GM19324 (cell line): ENCODE results near the gene AIMP2.
A peak's percentile ranks its signal among the peaks of the same experiment; 100 is the strongest.
"Not testable (repeated sequence)": the region's sequence is repeated elsewhere in the genome, so short reads cannot be mapped to it uniquely, and the experiment has no call there.

Experiments
- ATAC-seq: cut with Tn5 transposase; IDR thresholded peaks from one replicate; pipeline ENCODE4 v1.9.1; 2021; ENCODE audit warnings: mild to moderate bottlenecking, moderate library complexity; ENCODE audit not compliant: unreplicated experiment, low FRiP score

The AIMP2 gene

GRCh38 chr7:6026011-6026819 lies 17.1 kb downstream of the AIMP2 start:
- no peak for ATAC-seq

GRCh38 chr7:6026820-6027311 lies 17.8 kb downstream of the AIMP2 start:
- no peak for ATAC-seq

GRCh38 chr7:6027806-6028365 lies 18.8 kb downstream of the AIMP2 start:
- no peak for ATAC-seq

GRCh38 chr7:6028563-6028962 lies 19.5 kb downstream of the AIMP2 start:
- ATAC-seq = no peak

- ATAC-seq = no peak
Measured at GRCh38 chr7:6030988-6031387, 21.9 kb downstream of the AIMP2 start, which contains the start of gene ANKRD61. TSS of gene ANKRD61 (plus strand) at chr7:6031376. CDS start at chr7:6031376, 0 bp downstream.

- ATAC-seq = no peak
Measured at GRCh38 chr7:6031567-6031966, 22.5 kb downstream of the AIMP2 start.

GRCh38 chr7:6032167-6032566 lies 23.1 kb downstream of the AIMP2 start:
- no peak for ATAC-seq

- no peak for ATAC-seq
Measured at GRCh38 chr7:6032641-6033040, 23.6 kb downstream of the AIMP2 start.

- no peak for ATAC-seq
Measured at GRCh38 chr7:6035165-6035564, 26.1 kb downstream of the AIMP2 start.

GRCh38 chr7:6035686-6036085 lies 26.6 kb downstream of the AIMP2 start:
- no peak for ATAC-seq

- ATAC-seq = no peak
Measured at GRCh38 chr7:6049780-6050179, 40.7 kb downstream of the AIMP2 start.

- not testable (repeated sequence) for ATAC-seq
Measured at GRCh38 chr7:6051185-6051584, 42.1 kb downstream of the AIMP2 start.

- no peak for ATAC-seq
Measured at GRCh38 chr7:6056616-6057015, 47.5 kb downstream of the AIMP2 start.

GRCh38 chr7:6057316-6058129 lies 48.5 kb downstream of the AIMP2 start:
- ATAC-seq = no peak

- ATAC-seq = not testable (repeated sequence)
Measured at GRCh38 chr7:6059941-6060340, 50.9 kb downstream of the AIMP2 start.

GRCh38 chr7:6071406-6071805 lies 62.3 kb downstream of the AIMP2 start:
- ATAC-seq = peak; percentile 73
